GM12801 (cell line): ENCODE measurements around the gene PITRM1.

Experiments used
- CTCF ChIP-seq: IDR thresholded peaks from one replicate; pipeline ENCODE4 v1.5.1; 2011; ENCODE audit warnings: control low read depth; ENCODE audit not compliant: insufficient read length; ENCODE audit errors: extremely low read depth

PITRM1 gene

GRCh38 chr10:3147117-3147820 is 25.3 kb downstream of the PITRM1 start:
- no peak for TF ChIP-seq CTCF

- TF ChIP-seq CTCF, result no peak
These were observed 26.3 kb downstream of the PITRM1 start for GRCh38 chr10:3146289-3146688.

- no peak for TF ChIP-seq CTCF
These were observed 27.2 kb downstream of the PITRM1 start for GRCh38 chr10:3145366-3145765.

DNA sequence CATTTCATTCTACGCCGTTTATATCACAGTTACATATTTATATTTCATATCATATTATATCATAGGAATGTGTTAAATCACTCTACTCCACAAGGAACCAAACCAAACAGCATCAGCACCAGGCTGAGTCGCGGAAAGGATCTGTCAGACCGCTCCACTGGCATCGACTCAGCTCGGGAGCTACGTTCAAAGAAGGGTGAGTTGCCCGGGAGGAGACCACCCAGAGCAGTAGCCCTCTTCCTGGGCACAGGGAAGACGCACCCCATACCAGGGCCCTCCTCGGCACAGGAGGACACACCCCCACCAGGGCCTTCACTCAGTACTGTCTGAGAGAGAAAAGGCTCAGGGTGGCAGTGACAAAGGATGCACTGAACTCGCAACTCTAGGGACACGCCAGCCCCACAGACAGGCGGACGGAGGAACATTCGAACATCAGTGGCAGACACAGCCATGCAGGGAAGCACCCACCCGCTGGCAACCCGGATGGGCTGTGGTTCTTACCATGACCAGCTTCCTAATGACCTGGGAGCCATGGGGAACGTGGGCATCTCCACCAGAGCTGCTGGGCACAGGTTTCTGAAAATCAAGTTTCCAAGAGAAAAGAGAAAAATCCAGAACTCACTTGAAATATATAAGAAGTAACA is 28.7 kb downstream of the PITRM1 start:
- no peak for TF ChIP-seq CTCF

DNA sequence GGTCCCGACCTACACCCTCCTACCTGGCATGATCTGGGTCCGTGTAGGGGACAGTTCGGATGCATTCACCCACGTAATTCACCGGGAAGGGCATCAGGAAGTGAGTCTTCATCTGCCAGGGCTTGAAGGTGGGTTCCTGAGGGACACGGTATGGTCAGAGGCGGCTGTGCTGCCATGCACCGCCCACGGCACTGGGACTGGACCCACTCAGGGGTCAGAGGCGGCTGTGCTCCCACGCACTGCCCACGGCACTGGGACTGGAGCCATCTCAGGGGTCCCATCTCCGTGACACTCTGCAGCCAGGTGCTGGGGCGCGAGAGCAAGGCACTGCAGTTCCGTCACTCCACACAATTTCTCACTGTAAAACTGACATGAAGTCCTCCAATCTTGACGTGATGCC is 29.2 kb downstream of the PITRM1 start:
- TF ChIP-seq CTCF, result no peak

DNA sequence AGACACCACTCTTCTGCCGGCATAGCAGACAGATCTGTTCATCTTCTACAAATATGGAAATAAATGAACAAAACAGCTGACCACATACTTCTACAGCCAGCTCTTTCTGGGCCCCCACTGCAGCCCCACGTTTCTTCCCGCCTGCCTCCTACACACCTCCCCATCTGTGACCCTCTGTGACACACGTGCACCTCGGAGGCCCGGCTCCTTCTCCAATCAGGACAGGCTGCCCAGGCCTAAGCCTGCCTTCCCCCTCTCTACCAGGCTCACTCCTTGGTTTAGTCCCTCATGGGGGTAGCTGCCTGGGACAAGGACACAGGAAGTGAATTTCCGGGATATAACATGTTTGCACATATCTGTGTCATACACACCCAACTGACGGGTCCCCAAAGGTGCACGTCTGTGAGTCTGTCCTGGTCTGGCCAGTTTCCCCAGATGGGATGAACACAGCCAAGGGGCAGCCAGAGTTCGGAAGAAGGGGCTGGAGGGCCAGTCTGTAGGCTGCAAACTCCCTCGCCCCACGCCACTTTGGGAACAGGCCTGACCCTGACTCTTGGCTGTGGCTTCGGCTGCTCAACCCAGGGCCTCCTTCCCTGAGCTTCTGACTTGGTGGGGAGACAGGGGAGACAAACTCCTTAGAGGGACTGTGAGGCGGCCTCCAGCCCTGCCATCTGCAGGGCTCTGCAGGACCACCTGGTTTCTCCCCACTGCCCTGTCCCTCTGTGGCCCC is 30.3 kb downstream of the PITRM1 start:
- TF ChIP-seq CTCF, result no peak

DNA sequence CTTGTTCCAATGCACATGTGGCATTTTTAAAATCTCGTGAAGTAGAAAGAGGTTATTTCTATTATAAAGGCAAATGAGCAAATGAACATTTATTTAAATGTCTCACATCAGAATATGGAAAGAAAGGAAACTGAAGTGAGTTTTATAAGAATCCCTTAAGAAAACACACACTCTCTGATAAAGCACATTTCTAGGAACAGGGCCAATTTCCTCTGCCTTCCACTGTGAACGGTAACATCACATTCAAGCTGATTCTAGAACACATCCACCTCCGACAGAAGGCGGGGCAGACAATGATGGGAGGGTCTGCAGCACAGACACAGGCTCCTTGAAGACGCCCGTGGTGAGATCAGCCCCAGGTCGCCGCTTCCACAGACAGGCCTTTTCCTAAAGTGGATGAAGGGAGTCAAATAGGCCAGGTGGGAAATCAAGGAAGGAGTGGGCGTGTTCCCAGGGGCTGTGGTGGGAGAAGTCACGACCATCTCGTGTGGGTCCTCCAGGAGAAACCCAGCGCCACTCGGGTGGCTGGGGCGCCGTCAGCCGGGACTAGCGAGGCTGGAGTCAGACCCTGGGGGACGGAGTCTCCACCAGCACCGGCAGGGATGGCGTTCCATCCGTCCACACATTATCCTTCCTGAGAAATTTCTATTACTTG is 31.1 kb downstream of the PITRM1 start:
- TF ChIP-seq CTCF, result no peak
